GM20431 (cell line): Measurements from ENCODE around the gene UBE2J2.

Experiments
- in situ Hi-C: fragments of 300-500 bp; cut with MseI, MboI; formaldehyde crosslinking; loops from one replicate; pipeline ENCODE4 v1.15.0; 2020; ENCODE audit warnings: low sequenced_read_pairs; ENCODE audit not compliant: unreplicated experiment

The UBE2J2 gene

DNA sequence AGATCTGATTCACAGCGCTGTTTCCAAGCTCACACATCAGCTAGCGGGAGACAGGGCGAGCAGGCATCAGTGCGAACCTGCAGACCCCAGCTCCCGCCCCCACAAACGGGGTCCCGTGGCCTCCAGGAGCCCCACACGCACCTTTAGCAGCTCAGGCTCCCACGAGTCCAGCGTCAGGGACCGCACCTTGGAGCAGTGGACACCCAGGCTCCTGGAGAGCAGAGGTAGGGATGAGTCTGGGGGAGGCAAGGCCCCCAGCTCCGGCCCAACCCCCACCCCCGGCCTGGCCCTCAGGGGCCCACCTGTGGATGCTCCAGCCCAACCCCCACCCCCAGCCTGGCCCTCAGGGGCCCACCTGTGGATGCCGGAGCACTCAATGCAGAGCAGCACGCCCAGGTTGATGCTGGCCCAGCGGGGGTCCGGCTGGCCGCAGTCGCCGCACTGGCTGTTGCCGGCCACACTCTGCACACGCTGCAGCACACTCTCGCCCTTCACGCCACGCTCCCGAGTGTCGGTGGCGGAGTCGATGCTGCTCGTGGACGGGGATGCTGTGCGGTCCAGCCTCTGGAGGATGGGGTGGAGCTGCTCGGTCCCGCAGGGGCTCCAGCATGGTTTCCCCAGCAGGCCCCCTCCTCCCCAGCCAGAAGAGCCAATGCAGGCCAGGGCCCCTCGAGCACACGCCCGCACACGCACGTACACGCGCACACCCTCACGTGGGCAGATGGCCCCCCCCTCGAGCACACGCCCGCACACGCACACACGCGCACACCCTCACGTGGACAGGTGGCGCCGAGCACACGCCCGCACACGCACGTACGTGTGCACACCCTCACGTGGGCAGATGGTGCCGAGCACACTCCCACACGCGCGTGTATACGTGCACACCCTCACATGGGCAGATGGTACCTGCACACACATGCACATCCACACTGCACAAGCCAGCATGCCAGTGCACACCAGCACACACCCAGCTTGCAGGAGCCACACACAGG, 22.7 kb upstream of the UBE2J2 start:
- in situ Hi-C loops, result no loop called here

DNA sequence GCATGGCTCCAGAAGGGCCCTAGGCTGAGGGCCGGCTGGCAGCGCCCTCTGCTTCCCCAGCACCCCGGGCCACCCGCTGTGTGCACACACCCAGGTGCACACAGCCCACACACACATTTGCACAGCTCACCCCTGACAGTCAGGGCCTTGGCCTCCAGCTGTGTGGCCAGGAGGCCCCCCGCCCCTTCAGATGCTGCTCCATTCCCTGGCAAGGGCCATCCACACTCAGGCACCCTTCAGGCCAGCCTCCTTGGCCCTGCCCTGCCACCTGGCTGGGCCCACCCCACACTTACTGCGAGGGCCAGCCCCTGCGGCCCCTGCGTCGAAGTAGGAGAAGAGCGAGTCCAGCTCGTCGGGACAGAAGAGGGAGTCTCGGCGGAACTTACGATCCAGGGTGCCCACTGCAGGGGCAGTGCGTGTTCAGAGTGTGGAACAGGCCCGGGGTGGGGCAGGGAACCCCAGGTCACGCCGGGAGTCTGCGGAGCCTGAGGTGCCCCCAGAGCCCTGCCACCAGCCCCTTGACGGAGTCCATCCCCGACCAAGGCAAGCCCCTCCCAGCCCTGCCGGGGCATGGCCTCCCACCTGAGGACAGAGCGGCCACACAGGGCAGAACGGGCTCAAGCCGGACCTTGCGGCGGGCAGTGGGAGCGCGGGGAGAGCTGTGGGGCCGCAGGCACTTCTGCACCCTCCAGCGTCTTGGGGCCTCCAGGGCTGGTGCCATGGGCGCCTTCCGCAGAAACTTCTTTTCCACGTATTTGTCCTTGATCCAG, 21.7 kb upstream of the UBE2J2 start:
- in situ Hi-C loops, result no loop called here

DNA sequence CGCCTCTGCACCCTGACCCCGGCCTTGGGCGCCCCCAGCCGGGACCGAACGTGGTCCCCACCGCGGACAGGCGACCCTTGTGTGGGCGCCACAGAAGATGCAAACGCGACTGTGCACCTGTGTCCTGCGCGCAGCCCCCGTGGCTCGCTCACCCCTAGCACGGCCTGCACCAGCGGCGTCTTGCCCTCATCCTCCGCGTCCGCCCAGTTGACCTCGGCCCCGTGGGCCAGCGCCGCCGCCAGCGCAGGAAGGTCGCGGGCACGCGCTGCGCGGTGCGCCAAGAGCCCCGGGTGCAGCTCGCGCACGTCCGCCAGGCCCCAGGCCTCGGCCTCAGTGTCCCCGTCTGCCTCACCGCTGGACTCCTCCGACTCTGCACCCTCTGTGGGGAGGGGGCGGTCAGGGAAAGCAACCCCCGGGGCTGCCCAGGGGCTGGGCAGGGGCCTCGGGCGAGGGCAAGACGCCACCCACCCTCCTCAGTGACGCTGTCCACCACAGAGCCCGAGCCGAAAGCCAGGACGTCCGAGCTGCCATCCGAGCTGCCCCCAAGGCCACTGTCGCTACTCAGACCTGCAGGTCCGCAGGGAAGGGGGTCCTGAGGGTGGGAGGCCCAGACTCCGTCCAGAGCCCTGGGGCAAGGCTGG, 20.7 kb upstream of the UBE2J2 start:
- in situ Hi-C loops, result no loop called here

DNA sequence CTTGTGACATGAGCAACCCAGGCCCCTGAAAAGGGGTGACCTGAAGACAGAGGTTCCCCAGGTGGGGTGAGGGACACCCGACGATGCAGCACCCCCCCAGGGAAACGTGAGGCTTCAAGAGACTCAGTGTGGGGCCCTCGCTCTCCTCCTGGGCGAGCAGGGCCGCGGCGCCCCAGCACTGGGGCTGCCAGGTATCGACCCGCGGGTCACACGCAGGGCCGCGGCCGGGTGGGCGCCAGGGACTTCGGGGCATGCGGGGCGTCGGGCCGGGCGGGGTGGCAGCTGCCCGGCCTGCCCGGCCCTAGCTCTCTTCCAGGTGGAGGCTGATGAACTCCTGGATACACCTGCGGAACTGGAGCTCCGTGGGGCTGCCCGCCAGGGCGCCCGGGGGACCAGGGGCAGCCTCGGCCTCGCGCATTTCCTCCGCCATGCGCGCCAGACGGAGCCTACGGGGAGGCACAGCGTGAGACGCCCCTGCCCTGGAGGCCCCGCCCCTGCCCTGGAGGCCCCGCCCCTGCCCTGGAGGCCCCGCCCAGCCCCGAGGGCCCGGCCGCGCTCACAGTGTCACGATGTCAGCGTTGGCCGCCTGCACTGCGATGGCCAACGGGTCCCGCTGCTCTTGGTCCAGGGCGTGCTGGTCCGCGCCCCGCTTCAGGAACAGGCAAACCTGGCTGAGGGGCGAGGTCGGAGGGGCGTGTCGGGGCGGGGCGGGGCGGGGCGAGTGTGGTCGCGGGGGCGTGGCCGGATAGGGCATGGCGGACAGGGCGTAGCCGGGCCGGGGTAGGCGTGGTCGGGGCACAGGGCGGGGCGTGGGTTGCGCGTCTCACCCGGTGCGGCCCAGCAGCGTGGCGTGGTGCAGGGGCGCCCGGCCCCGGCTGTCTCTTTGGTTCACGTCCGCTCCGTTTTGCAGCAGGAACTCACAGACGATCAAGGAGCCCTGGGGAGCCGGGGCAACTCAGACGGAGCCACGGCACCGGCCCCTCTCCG, 19.9 kb upstream of the UBE2J2 start:
- in situ Hi-C loops, result no loop called here

DNA sequence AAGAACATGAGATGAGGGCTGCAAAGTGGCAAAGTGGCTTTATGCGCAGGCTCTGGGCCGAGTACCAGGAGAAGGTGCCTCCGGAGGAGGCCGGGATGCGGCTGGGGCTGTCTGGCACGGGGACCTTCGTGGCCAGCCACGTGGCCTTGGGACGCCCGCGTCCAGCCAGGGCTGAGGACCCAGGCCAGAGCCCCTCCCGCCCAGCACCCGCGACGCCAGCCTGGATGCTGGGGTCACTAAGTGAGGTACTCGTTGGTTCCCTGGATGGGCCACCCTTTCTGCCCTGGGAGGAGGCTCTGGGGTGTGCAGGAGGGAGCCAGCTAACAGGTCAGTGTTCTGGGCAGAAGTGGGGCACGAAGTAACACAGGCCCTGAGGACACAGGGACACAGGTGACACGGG, 19.2 kb upstream of the UBE2J2 start:
- in situ Hi-C loops, result no loop called here

DNA sequence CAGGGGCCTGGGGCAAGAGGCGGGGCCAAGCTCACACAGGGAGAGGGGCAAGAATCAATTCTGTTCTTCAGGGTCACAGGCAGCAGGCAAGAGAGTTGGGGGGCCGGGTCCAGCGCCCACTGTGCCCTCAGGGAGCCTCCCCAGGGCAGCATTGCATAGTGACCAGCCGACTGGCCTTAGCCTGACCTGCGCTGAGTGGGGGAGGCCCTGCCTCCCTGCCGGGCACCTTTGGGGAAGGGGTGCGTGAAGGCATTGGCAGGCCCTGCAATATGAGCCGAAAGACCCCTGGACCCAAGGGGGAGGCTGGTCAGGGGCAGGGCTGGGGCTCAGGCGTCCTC, 18.8 kb upstream of the UBE2J2 start:
- in situ Hi-C loops, result no loop called here

DNA sequence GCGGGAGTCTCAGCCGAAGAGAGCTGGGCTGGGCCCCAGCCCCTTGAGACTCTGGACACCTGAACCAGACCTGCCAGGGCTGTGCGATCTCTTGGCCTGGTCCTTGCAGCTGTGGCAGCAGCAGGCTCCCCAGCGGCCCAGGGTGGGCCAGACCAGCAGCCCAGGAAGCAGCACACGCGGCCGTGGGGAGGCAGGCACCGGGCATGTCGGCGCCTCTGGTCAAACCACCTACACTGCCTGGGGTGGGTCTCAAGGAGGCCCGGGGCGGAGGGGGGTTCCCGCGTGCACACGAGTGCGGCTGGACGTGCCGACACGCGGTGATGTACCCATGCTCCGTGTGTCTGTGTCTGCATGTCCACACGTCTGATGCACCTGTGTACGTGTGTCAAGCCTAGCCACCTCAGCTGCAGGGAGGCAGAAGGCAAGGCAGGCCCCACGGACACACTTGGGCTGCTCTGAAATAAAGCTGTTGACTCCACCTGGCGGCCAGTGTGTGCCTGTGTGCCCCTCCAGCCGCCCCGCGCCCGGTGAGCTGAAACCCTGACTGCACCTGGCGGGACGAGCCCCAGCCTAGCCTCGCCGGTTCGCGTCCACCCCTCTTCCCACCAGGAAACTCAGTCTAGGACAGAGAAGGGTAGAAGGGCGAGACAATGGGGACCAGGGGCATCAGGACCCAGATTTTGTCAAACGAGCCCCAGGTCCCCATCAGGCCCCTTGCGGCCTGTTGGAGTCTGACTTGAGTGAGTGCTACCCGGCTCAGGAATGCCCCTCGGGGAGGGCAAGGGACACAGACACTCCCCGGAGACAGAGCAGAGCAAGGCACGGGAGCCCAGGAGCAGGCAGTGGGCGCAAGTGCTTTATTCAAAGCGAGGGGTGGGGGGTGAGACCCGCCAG, 18.1 kb upstream of the UBE2J2 start:
- in situ Hi-C loops, result no loop called here

DNA sequence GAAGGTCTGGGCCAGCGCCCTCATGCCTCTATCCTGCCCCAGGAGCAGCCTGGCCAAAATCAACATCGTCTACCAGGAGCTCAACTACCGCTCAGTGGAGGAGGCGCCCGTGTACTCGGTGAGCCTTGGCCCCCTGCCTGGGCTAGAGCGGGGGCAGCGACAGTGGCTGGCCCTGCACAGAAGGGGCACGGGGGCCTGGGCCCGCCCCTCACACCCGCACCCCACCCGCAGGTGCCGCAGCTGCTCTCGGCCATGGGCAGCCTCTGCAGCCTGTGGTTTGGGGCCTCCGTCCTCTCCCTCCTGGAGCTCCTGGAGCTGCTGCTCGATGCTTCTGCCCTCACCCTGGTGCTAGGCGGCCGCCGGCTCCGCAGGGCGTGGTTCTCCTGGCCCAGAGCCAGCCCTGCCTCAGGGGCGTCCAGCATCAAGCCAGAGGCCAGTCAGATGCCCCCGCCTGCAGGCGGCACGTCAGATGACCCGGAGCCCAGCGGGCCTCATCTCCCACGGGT, 17.4 kb upstream of the UBE2J2 start:
- in situ Hi-C loops, result no loop called here

DNA sequence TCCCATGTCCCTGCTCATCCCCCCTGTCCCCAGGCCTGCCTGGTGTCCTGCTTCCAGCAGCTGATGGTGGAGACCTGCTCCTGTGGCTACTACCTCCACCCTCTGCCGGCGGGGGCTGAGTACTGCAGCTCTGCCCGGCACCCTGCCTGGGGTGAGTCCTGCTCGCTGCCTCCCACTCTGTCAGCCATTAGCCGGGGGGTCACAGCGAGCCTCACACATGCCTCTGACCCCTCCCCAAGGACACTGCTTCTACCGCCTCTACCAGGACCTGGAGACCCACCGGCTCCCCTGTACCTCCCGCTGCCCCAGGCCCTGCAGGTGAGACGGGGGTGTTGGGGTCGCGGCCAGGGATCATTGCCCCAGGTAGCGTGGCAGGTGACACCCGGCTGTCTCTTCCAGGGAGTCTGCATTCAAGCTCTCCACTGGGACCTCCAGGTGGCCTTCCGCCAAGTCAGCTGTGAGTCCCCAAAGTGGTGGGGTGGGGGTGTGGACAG, 16.6 kb upstream of the UBE2J2 start:
- in situ Hi-C loops, result no loop called here

DNA sequence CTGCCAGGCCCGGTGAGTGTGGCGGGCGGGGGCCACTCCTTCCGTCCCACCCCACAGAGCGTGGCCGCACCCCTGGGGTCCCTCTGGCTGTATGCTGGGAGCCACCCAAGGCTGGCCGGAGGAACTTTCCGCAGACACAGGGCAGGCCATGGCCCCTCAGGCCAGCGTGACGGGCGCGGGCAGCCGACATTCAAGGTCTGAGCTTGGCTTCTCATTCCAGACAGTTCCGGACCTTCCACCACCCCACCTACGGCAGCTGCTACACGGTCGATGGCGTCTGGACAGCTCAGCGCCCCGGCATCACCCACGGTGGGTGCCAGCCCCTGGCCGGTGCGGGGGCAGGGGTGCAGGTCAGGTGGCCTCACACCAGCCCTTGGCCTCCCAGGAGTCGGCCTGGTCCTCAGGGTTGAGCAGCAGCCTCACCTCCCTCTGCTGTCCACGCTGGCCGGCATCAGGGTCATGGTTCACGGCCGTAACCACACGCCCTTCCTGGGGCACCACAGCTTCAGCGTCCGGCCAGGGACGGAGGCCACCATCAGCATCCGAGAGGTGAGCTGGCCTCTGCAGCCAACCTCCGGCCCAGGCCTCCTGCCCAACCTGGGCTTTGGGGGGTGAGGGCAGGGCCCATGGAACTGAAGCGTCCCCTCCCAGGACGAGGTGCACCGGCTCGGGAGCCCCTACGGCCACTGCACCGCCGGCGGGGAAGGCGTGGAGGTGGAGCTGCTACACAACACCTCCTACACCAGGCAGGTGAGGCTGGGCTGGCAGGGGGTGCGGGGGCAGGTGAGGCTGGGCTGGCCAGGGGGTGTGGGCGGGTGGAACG, 13.8 kb upstream of the UBE2J2 start:
- in situ Hi-C loops, result no loop called here

DNA sequence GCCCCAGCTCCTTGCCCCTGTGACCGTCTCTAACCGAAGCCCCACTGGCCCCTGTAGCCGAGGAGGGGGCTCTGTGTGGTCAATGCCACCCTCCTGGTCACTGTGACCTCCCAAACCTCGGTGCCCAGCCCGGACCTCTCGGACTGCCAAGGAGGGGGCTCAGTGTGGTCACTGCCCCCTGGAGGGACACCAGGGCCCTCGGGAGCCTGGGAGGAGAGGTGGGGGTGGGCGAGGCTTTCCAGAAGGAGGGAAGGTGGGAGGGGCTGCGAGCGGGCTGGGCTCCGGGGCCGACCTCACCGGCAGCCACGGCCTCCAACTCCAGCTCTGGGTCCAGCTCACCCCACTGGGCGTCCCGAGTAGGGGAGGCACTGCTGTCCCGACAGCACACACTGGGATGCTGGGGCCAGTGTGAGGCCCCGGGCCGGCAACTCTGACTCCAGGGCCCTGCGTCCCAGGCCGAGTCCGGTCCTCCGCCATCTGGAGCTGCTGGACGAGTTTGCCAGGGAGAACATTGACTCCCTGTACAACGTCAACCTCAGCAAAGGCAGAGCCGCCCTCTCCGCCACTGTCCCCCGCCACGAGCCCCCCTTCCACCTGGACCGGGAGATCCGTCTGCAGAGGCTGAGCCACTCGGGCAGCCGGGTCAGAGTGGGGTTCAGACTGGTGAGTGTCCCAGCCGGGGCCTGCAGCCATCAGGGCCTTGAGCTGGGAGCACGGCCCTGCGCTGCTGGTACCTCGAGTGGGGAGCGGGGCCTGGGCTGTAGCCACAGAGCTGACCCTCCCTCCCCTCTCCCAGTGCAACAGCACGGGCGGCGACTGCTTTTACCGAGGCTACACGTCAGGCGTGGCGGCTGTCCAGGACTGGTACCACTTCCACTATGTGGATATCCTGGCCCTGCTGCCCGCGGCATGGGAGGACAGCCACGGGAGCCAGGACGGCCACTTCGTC, 12.9 kb upstream of the UBE2J2 start:
- in situ Hi-C loops, result no loop called here

DNA sequence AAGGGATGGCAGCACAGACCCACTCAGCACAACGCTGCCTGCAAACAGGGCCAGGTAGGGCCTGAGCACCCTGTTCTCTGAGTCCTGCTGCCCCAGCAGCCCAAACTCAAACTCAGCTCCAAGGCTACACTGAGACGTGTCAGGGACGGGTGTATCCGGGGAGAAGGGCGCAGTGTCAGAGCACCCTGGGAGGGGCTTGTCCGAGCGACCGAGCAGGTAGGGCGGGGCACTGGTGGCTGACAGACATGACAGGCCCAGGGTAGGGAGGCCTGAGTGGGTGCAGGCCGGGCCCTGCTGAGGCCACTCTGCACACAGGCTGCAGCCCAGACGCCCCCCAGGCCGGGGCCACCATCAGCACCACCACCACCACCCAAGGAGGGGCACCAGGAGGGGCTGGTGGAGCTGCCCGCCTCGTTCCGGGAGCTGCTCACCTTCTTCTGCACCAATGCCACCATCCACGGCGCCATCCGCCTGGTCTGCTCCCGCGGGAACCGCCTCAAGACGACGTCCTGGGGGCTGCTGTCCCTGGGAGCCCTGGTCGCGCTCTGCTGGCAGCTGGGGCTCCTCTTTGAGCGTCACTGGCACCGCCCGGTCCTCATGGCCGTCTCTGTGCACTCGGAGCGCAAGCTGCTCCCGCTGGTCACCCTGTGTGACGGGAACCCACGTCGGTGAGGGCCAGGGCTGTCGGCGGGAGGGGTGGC, 12.1 kb upstream of the UBE2J2 start:
- in situ Hi-C loops, result no loop called here

DNA sequence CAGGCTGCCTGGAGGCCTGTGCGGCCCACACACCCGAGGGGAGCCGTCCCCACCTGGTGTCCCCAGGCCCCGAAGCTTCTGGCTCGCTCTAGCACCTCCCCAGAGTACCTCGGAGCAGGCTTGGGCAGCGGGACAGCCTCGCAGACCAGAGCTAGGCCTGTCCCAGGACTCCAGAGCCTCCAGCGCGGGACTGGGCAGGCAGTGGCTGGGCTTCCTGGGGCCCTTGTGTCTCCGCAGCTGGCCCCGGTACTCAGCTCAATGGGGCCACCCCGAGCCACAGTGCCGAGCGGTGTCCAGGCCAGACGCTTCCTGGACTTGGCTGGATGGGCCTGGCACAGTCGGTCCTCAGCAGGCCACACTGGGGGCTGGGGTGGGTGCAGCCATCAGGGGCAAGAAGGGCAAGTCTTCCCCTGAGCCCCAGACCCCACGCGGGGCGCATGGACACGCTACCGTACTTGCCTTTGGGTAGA, 11.5 kb upstream of the UBE2J2 start:
- in situ Hi-C loops, result no loop called here

DNA sequence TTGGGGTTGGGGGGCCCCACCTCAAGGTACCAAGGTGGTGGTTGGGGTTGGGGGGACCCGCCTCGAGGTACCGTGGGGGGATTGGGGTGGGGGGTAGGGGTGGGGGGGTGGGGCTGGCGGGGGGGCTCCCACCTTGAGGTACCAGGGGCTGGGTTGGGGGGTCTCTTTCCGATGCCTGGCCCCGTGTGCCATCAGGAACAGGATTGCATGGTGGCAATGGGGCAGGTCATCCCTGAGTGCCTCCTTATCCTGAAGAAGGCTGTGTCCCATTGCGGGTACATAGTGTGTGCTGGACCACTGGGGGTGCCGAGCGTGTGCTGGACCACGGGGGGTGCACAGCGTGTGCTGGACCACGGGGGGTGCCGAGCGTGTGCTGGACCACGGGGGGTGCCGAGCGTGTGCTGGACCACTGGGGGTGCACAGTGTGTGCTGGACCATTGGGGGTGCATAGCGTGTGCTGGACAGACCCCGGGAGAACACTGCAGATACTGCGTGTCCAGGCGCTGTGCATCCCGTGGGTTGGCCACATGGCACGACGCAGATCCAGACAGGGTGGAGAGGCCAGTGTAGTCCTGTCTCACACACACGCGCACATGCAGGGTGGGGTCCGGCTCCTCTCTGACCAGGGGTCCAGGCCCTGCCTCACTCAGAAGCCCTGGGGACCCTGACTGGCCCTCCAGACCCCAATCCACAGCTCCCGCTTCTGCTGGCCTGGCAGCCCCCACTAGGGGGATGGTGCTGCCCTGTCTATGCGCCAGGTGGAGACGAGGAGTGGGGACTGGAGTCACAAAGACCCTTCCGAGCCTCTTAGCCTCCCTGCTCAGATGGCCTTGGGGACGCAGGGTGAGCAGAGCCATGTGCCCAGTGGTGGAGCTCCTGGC, 10.8 kb upstream of the UBE2J2 start:
- in situ Hi-C loops, result no loop called here

DNA sequence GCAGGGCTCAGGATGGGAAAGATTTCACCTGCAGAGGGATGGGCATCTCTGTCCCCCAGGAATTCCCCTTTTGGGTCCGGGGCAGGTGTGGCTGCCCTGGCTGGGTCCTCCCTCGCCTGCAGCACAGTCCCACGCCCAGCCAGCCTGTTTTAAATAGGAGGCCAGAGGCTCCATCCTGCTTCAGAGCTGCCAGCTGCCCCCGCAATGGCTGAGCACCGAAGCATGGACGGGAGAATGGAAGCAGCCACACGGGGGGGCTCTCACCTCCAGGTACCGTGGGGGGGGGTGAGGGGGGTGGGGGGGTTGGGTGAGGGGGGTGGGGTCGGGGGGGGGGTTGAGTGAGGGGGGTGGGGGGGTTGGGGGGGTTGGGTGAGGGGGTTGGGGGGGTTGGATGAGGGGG, 10.2 kb upstream of the UBE2J2 start:
- in situ Hi-C loops, result no loop called here
